GM04504 (cell line): ENCODE measurements around the gene ACACA.

Experiments used
- DNase-seq: peaks from one replicate; pipeline ENCODE4 v3.0.0-alpha.2; 2012; ENCODE audit warnings: low read depth

Gene ACACA

DNA sequence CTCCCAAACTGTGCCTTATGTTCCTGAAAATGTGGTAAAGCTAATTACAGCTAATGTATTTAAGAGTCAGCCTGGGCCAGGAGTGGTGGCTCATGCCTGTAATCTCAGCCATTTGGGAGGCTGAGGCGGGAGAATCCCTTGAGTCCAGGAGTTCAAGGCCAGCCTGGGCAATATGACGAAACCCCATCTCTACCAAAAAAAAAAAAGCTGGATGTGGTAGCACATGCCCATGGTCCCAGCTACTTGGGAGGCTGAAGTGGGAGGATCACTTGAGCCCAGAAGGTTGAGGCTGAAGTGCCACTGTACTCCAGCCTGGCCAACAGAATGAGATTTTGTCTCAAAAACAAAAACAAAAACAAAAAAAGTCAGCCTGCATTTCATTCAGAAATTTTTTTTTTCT is 64.0 kb downstream of the ACACA start:
- no peak for DNase-seq

DNA sequence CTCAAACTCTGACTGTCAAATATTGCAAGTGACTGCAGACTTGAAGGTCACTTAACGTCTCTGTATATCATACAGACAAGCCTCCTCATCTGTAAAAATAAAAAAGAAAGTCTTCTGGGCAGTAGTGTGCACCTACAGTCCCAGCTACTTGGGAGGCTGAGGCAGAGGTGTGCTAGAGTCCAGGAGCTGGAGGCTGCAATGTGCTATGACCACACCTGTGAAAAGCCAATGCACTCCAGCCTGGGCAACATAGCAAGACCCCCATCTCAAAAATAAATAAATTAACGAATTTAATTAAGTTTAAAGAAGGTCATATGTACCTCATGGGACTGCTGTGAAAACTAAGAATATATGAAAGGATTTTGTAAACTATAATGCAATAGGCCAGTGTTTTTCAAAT is 65.8 kb downstream of the ACACA start:
- no peak for DNase-seq

DNA sequence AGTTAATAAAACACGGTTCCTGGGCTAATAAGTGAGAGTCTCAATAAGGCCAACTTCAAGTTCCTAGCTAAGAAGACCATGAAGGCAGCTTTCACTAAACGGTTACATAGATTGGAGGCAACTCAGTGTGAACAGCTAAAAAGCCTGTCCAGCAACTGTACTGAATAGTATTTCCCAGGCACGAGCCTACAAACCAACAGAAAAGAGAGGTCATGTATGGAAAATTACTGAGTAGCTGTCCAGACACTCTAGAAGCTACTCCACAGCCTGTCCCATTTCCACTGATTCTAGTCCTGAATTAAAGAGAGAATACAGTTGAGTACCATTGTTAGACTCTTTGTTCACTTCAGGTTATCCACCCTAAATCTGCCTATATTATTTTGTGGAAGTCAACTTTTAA is 67.3 kb downstream of the ACACA start:
- no peak for DNase-seq

DNA sequence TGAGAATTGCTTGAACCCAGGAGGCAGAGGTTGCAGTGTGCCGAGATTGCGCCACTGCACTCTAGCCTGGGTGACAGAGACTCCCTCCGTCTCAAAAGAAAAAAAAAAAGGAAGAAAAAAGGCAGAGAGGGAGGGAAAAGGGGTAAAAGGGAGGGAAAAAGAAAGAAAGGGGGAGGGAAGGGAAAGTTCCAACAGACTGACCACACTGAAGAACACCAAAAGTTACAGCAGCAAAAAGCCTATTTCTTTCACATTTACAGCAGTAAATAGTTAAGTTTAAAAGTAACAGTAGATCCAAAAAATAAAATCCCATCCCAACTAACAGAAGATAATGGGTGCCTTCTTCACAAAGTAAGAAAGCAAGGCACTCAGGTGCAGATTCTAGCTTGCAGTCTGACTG is 67.8 kb downstream of the ACACA start:
- no peak for DNase-seq

DNA sequence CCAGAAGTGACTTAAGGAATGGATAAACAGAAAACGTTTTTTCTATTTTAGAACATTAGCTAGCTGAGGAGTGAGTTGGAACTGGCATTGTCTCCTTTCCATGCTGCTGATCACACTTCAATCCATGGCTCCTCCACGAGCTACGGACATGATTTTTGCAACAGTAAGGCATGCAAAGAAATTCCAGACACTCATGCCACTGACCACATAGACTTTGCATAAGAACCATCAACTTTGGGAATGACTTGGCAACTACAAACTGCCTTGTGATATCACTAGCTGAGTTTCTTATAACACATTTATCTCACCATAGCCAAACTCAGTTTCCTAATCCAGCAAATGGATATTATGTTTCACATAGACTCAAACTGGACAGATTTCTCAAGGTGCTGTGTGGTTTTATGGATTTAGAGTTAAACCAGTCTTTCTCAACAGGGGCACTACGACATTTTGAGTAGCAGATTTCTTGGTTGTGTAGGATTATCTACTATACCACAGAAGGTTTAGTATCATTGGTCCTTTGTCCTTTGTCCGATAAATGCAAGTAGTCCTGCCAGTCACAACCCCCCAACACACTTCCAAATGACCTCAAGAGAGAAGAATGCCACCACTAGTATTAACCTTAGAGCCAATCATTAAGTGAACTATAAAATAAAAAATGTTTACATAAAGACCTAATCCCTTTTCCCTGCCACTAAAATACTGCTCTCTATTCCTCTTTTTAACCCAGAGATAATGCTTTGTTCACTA is 79.1 kb downstream of the ACACA start:
- peak; percentile 75 for DNase-seq

DNA sequence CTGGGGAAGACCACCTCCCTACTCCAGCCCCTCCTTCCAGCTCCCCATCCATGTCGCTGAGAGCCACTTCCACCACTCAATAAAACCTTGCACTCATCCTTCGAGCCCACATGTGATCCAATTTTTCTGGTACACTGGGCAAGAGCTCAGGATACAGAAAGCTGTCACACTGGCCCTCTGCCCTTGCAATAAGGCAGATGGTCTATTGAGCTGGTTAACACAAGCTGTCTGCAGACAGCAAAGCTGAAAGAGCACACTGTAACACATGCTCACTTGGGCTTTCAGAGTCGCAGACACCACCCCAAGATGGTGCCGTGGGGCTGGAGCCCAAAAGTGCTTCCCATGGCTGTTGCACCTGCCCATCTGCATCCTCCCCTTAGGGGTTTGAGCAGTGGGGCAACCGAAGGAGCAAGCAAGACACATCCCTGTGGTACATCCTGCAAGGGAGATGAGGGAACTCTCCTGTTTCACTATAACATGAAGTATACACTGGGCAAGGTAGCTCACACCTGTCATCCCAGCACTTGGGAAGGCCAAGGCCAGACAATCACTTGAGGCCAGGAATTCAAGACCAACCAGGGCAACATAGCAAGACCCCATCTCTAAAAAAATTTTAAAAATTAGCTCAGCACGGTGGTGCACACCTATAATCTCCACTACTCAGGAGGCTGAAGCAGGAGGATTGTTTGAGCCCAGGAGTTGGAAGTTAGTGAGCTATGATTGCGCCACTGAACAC is 83.6 kb downstream of the ACACA start:
- DNase-seq = no peak

DNA sequence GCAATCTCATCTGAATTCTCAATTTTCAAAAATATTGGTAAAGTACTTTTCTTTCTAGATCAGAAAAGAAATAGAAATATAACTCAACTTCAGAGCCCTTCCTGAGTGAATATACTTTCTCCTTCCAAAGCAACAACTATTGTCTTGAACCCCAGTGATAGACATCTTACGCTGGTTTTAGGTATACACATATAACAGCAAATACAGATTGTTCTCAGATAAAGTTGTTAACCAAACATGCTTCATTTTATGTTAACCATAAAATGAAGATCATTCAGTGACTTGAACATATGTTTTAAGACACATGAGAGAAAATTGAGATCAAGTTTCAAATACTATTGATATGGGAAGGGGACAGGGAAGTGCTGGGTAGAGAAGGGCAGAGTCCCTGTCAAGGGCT is 84.5 kb downstream of the ACACA start:
- DNase-seq = no peak

DNA sequence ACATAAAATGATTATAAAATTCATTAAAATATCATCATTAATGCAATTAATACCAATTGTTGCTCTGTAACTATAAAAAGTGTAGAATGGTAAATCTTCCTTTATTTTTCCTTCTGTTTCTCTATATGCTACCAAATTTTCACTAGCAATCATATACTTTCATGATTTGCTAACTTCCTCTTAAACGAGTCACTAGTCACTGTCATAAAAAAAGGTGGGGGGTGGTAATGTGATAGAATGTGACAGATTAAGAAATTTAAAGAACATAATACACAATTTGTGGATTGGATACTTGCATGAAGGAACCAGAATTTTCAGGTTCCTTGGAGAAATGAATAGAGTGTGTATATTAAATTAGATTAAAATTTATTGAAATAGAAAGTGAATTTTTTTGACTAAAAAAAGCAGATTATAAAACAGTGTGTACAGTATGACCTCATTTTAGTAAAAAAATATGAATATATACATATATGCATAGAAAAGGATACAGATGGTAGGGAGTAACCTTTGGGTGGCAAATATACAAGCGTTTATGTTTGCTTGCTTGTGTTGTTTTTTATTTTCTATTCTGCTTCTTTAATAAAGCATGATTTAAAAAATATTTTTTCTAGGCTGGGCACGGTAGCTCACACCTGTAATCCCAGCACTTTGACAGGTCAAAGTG is 87.6 kb downstream of the ACACA start:
- DNase-seq = no peak

DNA sequence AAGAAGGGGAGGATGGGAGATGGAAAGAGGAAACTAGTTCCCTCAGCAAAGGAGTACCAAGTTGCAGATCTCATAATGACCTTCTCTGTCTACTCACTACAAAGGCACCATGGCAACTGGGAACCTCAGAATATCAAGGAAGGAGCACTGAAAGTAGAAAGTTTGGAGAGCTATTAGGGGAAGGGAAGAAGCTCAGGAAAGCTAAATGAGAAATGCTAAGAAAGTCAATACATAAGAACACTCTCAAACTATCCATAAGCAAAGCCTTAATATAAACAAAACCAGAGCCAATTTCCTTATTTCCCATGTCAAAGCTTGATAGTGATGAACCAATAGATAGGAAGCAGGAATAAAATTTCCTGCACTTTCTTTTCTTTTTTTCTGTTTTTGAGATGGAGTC is 88.8 kb downstream of the ACACA start:
- no peak for DNase-seq

DNA sequence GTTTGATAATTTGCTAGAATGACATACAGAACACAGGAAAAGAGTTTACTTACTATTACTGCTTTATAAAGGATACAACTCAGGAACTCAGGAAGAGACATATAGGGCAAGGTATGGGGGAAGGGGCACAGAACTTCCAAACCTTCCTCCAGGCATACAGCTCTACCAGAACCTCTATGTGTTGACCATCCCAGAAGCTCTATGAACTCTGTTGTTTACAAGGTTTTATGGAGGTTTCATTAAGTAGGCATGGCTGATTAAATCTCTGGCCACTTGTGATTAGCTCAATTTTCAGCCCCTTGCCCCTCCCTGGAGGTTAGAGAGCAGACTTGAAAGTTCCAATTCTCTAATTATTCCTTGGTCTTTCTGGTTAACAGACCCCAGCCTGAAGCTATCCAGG is 91.0 kb downstream of the ACACA start:
- no peak for DNase-seq

DNA sequence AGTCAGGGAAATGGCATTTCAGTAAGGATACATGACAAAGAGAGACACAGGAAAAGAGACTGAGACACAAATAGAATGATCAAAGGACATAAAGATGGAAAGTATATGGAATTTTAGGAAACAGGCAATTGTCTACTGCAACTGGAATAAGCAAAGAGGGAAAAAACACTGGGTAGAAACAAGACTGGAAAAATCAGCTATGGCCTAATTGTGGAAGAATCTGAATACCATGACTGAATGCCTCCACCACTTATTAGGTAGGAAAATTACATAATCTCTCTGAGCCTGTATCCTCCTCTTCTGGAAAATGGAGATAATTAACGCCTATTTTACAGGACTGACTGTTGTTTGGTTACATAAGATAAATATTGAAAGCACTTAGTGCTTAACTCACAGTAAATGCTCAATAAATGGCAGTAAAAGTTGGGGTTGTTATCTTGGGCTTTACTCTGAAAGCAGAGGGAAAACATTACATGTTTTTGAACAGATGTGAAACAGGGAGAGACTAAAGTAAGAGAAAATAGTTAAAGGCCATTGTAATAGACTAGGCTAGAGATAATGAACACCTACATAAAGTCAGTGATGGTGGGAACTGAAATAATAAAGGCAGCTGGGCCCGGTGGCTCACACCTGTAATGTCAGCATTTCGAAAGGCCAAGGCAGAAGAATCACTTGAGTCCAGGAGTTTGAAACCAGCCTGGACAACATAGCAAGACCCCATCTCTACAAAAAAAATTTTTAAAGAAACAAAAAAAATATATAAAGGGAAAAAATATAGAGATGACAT is 94.3 kb downstream of the ACACA start:
- no peak for DNase-seq

DNA sequence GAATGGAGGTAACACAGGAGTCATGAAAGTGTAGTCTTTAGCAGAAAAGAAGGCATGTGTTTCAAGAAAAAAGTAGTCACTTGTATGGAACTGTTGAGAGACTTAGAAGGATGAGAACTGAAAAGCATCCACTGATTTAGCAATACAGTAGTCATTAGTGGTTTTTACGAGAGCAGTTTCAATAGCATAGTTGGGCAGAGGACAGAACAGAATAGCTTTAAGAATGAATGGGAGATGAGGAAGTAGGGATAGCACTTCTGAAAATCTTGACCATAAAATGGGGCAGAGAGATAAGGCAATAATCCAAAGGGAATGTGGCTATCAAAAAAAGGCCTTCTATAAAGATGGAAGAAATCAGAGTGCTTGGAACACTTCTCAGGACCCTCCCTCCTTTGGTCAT is 95.7 kb downstream of the ACACA start:
- DNase-seq = peak; percentile 24

DNA sequence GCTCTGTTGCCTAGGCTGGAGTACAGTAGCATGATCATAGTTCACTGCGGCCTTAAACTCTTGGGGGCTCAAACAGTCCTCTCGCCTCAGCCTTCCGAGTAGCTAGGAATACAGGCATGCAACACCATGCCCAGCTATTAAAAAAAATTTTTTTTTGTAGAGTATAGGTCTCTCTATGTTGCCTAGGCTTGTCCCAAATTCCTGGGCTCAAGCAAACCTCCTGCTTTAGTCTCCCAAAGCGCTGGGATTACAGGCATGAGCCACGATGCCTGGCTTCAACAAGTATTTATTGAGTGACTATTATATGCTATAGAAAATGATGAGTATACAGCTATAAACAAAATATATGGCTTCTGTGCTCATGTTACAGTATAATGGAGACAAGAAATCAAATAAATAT is 97.6 kb downstream of the ACACA start:
- DNase-seq = no peak

DNA sequence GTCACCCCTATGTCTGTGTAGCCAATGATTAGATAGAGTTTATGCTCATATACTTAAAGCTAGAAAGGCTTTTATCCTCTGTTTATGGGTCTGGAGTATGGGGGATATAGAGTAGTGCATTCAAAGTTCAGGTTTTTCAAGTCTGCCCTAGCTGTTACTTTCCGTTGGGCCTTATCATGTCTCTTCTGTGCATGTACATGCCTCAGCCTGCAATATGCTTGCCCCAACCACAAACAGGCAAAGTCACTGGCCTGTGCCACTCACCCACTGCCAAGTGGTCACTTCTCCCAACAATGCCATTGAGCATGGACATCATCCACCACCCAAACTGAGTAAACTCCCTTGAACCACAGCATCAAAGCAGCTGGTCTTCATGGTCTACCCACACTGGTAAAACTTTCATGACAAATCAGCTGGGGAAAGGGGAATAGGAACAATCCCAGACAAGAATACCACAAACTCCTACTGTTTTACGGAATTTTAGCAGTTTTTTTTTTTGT is 101.2 kb downstream of the ACACA start:
- DNase-seq = no peak

DNA sequence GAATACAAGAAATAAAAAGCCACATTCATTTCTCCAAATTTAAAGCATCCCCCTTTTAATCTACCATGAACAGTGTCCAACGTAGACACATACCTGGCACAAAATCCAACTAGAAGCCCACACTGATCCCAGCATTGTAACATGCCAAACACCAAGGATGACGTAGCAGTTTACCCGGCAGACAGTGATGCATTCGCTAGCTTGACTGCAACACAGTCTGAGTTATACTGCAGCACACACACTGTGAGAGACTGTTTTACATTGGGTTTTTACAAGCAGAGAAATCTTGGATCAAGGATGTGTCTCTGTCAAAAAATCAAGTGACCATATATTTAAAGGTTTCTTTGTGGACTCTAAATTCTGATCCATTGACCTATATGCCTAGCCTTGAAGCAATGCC is 105.3 kb downstream of the ACACA start:
- no peak for DNase-seq

DNA sequence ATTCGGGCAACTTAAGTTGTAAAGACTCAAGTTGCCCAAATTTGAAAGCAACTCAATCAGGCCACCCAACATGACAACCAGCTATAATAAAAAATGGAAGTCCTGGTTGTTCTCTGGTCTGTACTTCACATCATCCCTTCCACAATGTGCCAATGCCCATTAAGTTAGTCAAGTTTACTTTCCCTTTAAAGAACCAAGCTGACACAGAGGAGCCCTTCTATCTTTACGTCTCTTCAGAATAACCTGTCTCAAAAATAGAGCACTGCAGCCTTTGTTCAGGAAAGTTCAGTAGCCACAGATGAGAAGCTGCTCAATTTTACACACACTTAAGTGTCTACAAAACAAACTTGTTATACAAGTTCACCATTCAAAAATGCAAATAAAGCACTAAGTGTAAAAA is 106.0 kb downstream of the ACACA start:
- DNase-seq = no peak

DNA sequence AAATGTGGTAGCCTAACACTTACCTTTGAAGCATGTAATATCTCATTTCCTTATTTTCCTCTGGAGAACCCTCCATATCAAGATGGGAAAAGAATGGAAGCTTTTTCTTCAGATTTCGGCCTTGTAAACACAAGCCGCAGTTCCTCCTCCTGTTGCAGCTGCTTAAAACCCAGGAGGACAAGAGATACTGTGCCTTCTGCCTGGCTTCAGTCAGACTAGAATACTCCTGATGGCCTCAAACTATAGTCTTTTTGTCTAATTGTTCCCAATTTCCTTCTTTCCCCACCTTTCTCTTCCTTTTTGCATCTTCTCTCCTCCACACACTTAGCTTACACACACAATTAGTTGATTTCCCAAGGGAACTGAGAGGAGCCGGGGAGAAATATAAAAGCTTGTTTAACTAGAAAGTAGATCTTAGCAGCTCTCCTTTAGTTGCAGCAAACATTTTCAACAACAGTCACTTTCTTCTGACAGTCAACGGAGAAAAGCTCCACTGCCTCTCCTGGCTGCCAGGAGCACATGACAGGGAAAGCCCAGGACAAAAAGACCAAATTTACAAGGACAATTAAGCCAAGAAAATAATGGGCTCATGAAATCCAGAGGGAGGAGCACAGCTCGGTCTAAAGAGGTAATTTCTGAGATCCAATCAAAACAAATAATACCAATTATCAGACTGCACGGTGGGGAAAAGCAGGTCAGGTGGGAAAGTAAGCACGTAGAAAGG is 107.2 kb downstream of the ACACA start:
- no peak for DNase-seq

DNA sequence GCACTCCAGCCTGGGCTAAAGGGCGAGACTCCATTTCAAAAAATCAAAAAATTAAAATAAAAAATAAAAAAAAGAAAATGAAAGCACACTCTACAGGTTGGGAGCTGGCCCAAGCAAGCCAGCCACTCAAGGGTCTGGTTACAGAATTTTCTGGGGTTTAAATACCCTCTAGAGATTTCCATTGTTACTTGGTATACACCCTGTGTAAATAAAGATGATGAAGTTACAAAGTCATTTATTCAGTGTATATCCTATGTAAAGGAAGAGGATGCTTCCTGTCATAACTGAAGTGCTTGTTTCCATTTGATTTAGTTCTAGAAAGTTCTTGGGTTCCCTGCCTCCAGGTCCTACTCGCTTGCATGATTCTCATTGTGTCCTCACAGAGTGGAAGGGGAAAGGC is 110.7 kb downstream of the ACACA start:
- DNase-seq = no peak

DNA sequence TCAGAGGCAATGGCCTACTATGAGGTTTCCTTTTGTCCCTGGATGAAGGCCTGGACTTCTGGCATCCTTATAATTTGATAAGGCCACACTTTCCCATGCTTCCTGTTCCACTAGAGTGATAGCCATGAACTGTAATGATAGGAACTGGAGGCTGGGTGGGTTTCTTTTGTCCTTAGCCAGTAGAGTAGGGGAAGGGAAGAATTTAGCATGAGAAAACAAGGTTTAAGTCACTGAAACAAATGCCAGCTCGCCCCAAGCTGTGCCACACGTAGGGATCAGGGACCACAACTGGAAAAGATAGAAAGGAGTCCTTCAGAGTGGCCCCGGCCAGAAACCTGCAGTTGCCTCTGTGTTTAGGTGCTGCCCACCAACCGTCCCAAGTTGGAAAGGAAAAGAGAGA is 111.7 kb downstream of the ACACA start:
- no peak for DNase-seq

DNA sequence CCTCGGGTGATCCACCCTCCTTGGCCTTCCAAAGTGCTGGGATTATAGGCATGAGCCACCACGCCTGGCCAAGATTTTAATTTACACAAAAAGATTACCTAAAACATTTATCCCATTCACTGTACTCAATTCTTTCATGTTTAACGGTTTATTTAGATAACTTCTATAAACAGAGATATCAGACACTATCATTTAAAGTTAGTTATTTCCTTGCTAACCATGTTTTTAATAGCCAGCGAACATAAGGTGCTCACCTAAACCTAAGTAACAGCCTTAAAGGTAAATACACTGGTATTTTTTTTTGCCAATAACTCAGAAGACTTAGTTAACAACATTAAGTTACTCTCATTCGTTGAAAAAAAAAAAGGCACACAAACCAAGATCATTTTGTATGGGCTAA is 112.9 kb downstream of the ACACA start:
- DNase-seq = no peak

DNA sequence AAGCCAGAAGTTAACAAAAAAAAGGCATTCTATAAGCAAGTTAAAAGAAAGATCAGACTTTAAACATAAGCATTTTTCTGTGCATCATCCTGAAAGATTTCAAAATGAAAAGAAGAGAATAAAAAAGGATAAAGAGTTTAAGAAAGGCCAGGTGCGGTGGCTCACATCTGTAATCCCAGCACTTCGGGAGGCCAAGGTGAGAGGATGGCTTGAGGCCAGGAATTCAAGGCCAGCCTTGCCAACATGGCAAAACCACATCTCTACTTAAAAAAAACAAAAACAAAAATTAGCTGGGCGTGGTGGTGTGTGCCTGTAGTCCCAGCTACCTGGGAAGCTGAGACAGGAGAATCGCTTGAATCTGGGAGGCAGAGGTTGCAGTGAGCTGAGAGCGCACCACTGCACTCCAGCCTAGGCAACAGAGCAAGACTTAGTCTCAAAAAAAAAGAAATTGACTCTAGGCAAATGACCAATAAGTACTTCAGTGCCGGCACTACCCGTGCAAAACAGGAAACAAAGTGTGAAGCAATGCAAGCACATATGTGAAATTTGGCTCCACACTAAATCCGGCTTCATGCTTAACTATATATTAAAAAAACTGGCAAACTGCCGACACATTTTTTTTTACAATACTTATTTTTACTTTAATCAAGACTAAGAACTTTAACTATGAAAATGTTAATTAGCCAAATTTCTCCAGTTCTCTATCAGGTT is 114.1 kb downstream of the ACACA start:
- no peak for DNase-seq
